Measurements from ENCODE around the gene HES4.
"Not testable (repeated sequence)": the region's sequence is repeated elsewhere in the genome, so short reads cannot be mapped to it uniquely, and the experiment has no call there.

Gene HES4

GRCh38 chr1:1034439-1034781 lies 34.5 kb upstream of the HES4 start:
- Histone ChIP-seq H3K36me3 (ENCODE audit: low read depth) (peaks cover 23% of the 10 kb centered on the region), H3K27me3 (ENCODE audit: insufficient read depth, poor library complexity, severe bottlenecking) (no peaks in the 10 kb centered on the region), H3K9me3 (ENCODE audit: severe bottlenecking) (no peaks in the 10 kb centered on the region), H3K27ac (ENCODE audit: poor library complexity, severe bottlenecking) (no peak overlapping the region), H3K4me3 (ENCODE audit: severe bottlenecking) (no peak overlapping the region), H3K4me1 (ENCODE audit: insufficient read depth, poor library complexity, severe bottlenecking) (no peaks in the 10 kb centered on the region)
- ATAC-seq (ENCODE audit: low read depth), result no peak
- TF ChIP-seq CTCF (IDR thresholded peaks at IDR 0.05; ENCODE audit: poor library complexity, severe bottlenecking), result no peak
- no peak for DNase-seq (ENCODE audit: low spot score)

GRCh38 chr1:1033731-1034438 lies 34.0 kb upstream of the HES4 start:
- no peak overlapping the region for H3K27ac ChIP-seq (ENCODE audit: poor library complexity, severe bottlenecking)
- H3K27me3 ChIP-seq (ENCODE audit: insufficient read depth, poor library complexity, severe bottlenecking), result no peaks in the 10 kb centered on the region
- DNase-seq (ENCODE audit: low spot score), result no peak
- no peak for TF ChIP-seq CTCF (IDR thresholded peaks at IDR 0.05; ENCODE audit: poor library complexity, severe bottlenecking)
- ATAC-seq (ENCODE audit: low read depth), result no peak
- no peak overlapping the region for H3K4me3 ChIP-seq (ENCODE audit: severe bottlenecking)
- H3K36me3 ChIP-seq (ENCODE audit: low read depth), result peaks cover 23% of the 10 kb centered on the region
- no peaks in the 10 kb centered on the region for H3K4me1 ChIP-seq (ENCODE audit: insufficient read depth, poor library complexity, severe bottlenecking)
- no peaks in the 10 kb centered on the region for H3K9me3 ChIP-seq (ENCODE audit: severe bottlenecking)

GRCh38 chr1:1033009-1033587 lies 33.2 kb upstream of the HES4 start:
- Histone ChIP-seq H3K9me3 (ENCODE audit: severe bottlenecking) (no peaks in the 10 kb centered on the region), H3K36me3 (ENCODE audit: low read depth) (peaks cover 24% of the 10 kb centered on the region), H3K27me3 (ENCODE audit: insufficient read depth, poor library complexity, severe bottlenecking) (no peaks in the 10 kb centered on the region), H3K27ac (ENCODE audit: poor library complexity, severe bottlenecking) (no peak overlapping the region), H3K4me3 (ENCODE audit: severe bottlenecking) (no peak overlapping the region), H3K4me1 (ENCODE audit: insufficient read depth, poor library complexity, severe bottlenecking) (no peaks in the 10 kb centered on the region)
- ATAC-seq (ENCODE audit: low read depth), result peak; percentile 8; the same call in 1 of the 3 replicates
- peak; percentile 26 for TF ChIP-seq CTCF (IDR thresholded peaks at IDR 0.05; ENCODE audit: poor library complexity, severe bottlenecking)
- no peak for DNase-seq (ENCODE audit: low spot score)

- H3K4me1 ChIP-seq (ENCODE audit: insufficient read depth, poor library complexity, severe bottlenecking), result no peaks in the 10 kb centered on the region
- peaks cover 31% of the 10 kb centered on the region for H3K36me3 ChIP-seq (ENCODE audit: low read depth)
- ATAC-seq (ENCODE audit: low read depth) (peak; percentile 5; the same call in 1 of the 3 replicates), DNase-seq (ENCODE audit: low spot score) (no peak)
- H3K4me3 ChIP-seq (ENCODE audit: severe bottlenecking), result no peak overlapping the region
- H3K27me3 ChIP-seq (ENCODE audit: insufficient read depth, poor library complexity, severe bottlenecking), result no peaks in the 10 kb centered on the region
- H3K27ac ChIP-seq (ENCODE audit: poor library complexity, severe bottlenecking), result no peak overlapping the region
- H3K9me3 ChIP-seq (ENCODE audit: severe bottlenecking), result no peaks in the 10 kb centered on the region
- TF ChIP-seq CTCF (IDR thresholded peaks at IDR 0.05; ENCODE audit: poor library complexity, severe bottlenecking), result no peak
Observed at GRCh38 chr1:1032424-1032823, 32.5 kb upstream of the HES4 start.

GRCh38 chr1:1031659-1032235 lies 31.9 kb upstream of the HES4 start:
- Histone ChIP-seq H3K4me1 (ENCODE audit: insufficient read depth, poor library complexity, severe bottlenecking) (no peaks in the 10 kb centered on the region), H3K9me3 (ENCODE audit: severe bottlenecking) (no peaks in the 10 kb centered on the region), H3K4me3 (ENCODE audit: severe bottlenecking) (no peak overlapping the region), H3K27ac (ENCODE audit: poor library complexity, severe bottlenecking) (no peak overlapping the region), H3K36me3 (ENCODE audit: low read depth) (peaks cover 34% of the 10 kb centered on the region), H3K27me3 (ENCODE audit: insufficient read depth, poor library complexity, severe bottlenecking) (no peaks in the 10 kb centered on the region)
- DNase-seq (ENCODE audit: low spot score) (no peak), ATAC-seq (ENCODE audit: low read depth) (no peak; the same call in 2 of the 3 replicates)
- no peak for TF ChIP-seq CTCF (IDR thresholded peaks at IDR 0.05; ENCODE audit: poor library complexity, severe bottlenecking)

GRCh38 chr1:1030867-1031658 lies 31.2 kb upstream of the HES4 start:
- H3K27me3 ChIP-seq (ENCODE audit: insufficient read depth, poor library complexity, severe bottlenecking); H3K9me3 ChIP-seq (ENCODE audit: severe bottlenecking); H3K4me1 ChIP-seq (ENCODE audit: insufficient read depth, poor library complexity, severe bottlenecking); ATAC-seq (ENCODE audit: low read depth); H3K27ac ChIP-seq (ENCODE audit: poor library complexity, severe bottlenecking); DNase-seq (ENCODE audit: low spot score); H3K4me3 ChIP-seq (ENCODE audit: severe bottlenecking): not testable (repeated sequence)
- peaks cover 36% of the 10 kb centered on the region for H3K36me3 ChIP-seq (ENCODE audit: low read depth)
